GM19452 (cell line): ENCODE data around the gene SART3.

Experiments
- ATAC-seq: cut with Tn5 transposase; IDR thresholded peaks from one replicate; pipeline ENCODE4 v1.9.1; 2021; ENCODE audit not compliant: unreplicated experiment

SART3 gene, protein sequence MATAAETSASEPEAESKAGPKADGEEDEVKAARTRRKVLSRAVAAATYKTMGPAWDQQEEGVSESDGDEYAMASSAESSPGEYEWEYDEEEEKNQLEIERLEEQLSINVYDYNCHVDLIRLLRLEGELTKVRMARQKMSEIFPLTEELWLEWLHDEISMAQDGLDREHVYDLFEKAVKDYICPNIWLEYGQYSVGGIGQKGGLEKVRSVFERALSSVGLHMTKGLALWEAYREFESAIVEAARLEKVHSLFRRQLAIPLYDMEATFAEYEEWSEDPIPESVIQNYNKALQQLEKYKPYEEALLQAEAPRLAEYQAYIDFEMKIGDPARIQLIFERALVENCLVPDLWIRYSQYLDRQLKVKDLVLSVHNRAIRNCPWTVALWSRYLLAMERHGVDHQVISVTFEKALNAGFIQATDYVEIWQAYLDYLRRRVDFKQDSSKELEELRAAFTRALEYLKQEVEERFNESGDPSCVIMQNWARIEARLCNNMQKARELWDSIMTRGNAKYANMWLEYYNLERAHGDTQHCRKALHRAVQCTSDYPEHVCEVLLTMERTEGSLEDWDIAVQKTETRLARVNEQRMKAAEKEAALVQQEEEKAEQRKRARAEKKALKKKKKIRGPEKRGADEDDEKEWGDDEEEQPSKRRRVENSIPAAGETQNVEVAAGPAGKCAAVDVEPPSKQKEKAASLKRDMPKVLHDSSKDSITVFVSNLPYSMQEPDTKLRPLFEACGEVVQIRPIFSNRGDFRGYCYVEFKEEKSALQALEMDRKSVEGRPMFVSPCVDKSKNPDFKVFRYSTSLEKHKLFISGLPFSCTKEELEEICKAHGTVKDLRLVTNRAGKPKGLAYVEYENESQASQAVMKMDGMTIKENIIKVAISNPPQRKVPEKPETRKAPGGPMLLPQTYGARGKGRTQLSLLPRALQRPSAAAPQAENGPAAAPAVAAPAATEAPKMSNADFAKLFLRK

GRCh38 chr12:108560752-108561719 is at the start of gene SART3:
Gene SART3 (minus strand): TSS chr12:108561173. CDS start chr12:108561154, 19 bp downstream.
- ATAC-seq = peak; percentile 40

DNA sequence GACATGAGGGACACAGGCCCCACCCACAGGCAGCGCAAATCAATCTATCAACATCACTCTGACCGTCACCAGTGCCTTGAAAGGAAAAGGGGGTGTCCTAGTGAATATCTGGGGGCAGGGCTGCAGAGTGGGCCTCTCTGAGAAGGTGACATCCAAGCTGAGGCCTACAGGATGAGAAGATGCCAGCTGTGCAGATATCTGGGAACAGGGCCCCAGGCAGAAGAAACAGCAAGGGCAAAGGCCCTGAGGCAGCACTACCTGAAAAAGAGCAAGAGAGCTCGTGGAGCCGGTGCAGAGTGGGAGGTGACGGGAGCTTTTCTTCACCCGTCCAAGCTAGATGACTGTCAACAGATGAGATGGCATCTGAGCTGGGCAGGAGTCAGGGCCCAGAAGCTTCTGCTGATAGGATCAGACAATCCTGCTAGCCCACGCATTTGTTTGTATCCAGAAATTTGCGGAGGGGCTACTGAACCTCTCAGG is 49.4 kb upstream of the SART3 start:
- no peak for ATAC-seq

DNA sequence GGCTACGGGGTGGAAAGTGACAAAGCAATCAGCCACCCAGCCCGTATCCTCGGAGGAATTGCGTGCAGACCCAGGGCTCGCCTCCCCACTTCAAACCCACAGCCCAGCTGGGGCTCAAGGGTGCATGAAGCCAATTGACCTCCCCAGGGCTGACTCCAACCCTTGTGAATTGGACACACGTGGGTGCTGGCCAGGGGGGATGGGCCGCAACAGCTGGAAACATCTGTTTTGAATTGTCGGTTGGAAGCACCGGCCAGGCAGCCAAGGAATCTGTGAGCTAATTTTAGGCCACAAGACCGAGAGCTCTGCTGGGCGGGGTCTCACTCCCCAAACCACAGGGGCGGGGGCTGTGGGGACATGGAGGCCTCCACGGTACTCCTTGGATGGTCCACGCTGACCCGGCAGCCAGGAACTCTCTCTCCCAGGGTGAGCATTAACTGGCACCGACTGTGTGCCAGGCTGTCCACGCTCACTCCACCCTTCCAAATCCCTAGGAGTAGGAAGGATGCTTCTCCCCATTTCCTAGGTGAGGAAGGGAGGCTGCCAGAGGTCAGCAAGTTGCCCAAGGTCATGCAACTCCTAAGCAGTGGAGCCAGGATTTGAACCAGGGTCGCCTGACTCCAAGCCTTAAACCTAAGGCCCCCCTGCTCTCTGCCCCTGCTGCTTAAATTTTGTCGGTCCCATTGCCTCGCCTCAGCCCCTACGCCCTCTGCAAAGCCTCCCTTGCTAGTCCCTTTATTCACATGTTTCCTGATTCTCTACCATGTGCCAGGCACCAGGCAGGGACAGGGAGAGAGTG is 48.8 kb upstream of the SART3 start:
- no peak for ATAC-seq

GRCh38 chr12:108608616-108609015 is 47.6 kb upstream of the SART3 start:
- ATAC-seq = no peak

- no peak for ATAC-seq
Measured at GRCh38 chr12:108607981-108608600, 47.1 kb upstream of the SART3 start.

- no peak for ATAC-seq
Measured at GRCh38 chr12:108606492-108606891, 45.5 kb upstream of the SART3 start.

DNA sequence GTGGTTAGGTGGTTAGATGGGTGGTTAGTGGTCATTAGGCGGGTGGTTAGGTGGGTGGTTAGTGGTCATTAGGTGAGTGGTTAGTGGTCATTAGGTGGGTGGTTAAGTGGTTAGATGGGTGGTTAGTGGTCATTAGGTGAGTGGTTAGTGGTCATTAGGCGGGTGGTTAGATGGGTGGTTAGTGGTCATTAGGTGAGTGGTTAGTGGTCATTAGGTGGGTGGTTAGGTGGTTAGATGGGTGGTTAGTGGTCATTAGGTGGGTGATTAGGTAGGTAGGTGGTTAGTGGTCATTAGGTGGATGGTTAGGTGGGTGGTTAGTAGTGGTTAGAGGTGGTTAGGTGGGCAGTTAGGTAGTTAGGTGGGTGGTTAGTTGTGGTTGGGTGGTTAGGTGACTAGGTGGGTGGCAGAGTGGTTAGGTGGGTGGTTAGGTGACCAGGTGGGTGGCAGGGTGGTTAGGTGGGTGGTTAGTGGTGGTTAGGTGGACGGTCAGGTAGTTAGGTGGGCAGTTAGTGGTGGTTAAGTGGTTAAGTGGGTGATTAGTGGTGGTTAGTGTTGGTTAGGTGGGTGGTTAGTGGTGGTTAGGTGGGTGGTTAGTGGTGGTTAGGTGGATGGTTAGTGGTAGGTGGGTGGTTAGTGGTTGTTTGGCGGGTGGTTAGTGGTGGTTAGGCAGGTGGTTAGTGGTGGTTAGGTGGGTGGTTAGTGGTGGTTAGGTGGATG is 44.9 kb upstream of the SART3 start:
- ATAC-seq = no peak

DNA sequence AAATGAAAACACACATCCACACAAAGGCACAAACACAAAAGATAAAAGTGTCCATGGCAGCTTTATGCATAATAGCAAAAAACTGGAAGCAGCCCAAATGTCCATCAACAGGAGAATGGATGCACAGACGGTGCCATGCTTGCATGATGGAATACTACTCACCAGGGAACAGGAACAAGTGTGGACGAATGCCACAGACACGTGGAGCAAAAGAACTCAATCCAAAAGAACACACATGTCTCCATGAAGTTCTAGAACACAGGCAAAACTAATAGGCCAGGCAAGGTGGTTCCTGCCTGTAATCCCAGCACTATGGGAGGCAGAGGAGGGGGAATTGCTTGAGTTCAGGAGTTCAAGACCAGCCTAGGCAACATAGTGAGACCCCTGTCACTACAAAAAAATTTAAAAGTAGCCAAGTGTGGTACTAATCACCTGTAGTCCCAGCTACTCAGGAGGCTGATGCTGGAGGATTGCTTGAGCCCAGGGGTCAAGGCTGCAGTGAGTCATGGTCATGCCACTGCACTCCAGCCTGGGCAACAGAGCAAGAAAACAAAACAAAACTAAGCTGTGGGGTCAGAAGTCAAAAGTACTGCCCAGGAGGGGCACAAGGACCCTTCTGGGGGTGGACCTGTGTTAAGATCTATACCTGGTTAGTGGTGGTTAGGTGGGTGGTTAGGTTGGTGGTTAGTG is 44.2 kb upstream of the SART3 start:
- no peak for ATAC-seq

DNA sequence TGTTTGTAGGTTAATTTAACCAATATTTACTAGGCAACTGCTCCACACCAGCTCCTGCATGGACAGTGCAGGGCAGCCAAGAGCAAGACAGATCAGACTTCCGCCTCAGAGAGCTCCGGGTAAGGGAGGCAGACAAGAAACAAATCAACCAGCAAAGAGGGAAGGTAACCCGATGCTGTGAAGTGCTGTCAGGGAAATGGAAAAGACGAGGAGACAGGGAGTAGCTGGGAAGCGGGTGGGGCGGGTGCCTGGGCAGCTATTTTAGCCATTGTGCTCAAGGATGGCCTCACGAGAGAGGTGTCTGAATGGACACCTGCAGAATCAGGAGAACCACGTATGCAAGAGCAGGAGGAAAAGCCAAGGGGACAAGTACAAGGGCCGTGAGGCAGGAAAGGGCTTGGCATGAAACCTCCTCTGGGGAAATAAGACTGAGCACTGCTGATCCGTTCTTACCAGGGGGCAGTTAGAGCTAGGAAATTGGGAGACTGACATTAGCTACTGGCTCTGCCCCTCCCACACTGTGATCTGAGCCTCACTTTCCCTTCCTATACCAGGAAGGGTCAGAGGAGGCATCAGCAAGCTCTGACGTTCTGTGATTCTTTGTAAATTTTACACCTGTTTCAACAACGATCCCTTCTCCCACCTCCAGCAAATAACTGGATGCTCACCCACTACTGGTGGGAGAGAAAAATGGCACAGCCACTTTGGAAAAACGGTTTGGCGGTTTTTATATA is 43.4 kb upstream of the SART3 start:
- no peak for ATAC-seq

GRCh38 chr12:108603743-108604142 is 42.8 kb upstream of the SART3 start:
- ATAC-seq = no peak

DNA sequence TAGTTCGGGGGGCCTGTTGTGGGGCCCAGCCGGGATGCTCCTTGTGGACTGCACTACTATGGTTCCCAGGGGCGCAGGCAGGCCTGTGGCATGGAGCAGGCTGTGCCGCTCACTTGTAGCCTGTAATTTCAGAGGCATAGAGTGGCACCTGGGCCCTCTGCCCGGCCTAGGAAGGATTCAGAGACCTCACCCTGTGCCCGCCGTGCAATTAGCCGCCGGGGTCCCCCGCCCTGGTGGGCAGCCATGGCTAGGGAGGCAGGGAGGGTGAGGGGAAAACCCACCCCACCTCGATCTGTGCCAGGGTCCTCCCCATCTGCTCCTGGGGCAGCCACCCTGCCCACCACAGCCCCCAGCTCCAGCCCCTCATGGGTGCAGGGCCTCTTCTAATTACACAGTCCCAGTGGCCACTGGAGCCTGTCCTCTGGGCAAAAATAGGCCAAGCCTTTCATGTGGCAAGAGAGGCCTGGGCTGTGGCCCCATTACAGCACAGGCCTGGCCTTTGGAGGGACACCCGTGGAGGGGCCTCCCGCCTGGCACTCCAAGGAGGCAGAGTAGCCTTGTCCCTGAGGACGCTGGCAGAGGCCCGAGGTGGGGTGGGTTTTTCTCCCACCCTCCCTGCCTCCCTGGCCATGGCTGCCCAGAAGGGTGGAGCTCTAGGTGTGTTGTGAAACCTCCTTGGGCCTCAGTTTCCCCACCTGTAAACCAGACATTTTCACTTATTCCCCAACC is 42.2 kb upstream of the SART3 start:
- no peak for ATAC-seq

DNA sequence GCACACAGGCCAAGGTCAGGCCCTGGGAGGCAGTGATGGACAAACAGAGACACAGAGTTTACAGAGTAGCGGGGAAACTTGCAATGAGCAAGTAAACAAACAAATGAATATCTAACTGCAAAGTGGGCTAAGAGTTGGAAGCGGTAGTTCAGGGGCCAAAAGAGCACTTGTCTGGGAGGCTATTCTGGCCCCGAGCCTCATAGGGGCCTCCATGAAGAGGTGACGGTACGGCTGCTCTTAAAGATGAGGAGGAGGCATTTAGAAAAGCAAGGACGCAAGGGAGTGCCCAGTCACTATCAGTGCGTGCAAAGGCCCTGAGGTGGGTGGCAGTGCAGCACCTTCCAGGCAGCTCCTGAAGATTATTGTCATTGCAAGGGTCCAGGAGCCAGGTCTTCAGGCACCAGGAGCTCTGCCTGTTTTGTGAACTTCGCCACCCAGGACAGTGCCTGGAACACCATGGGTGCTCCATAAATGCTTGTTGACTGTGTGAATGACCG is 41.3 kb upstream of the SART3 start:
- ATAC-seq = no peak

- no peak for ATAC-seq
Measured at GRCh38 chr12:108600702-108601007, 39.7 kb upstream of the SART3 start.

GRCh38 chr12:108599948-108600701 is 39.2 kb upstream of the SART3 start:
- ATAC-seq = no peak

- ATAC-seq = no peak
Measured at GRCh38 chr12:108599541-108599940, 38.6 kb upstream of the SART3 start.
